ENCODE measurements around the gene LOC101059915.

DNA sequence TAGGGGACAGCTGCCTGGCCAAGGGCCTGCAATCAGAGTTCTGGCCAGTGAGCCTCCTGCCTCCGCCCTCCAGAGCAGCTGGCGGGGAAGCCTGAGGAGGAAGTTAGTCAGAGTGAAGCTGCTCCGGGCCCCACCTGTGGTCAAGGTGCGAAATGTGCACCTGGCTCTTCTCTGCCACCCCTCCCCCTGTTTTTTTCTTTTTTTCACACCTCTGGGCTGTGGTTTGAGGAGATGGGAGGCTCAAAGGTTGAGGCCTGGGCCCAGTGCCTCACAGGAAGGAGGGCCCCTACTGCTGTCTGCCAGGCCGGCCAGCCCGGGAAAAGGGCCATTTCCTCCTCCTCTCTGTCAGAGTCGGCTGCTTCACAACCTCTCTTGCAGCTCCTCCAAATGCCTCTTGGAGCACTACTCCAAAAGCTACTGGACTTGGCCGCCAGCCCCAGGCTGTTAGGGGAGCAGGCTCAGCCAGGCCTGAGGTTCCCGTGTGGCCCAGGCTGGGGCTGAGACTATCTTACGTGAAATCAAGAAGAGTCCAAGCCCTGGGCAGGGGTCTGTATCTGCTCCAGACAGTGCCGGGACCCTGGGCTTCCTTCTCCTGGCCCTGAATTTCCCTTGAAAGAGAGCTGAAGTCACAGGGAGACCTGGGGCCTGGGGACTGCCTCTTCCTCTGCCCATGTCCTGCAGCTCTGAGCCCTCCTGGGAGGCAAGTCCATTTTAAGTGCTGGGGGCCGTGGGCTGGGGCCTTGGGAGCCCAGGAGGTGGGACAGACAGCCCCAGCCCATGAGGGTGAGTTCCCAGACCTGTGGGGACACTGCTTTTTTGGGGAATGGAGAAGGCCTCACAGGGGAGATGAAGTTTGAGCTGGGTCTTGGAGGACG lies 44.5 kb upstream of the LOC101059915 start:
- TF ChIP-seq EZH2phosphoT487 (IDR thresholded peaks at IDR 0.05; ENCODE audit: borderline replicate concordance) (no peak), ELF1 (IDR thresholded peaks at IDR 0.05; ENCODE audit: borderline replicate concordance, low read depth) (no peak)
- TF ChIP-seq, protein P1, sequence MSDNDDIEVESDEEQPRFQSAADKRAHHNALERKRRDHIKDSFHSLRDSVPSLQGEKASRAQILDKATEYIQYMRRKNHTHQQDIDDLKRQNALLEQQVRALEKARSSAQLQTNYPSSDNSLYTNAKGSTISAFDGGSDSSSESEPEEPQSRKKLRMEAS (IDR thresholded peaks at IDR 0.05) = peak; percentile 66
- TF ChIP-seq, protein P2, sequence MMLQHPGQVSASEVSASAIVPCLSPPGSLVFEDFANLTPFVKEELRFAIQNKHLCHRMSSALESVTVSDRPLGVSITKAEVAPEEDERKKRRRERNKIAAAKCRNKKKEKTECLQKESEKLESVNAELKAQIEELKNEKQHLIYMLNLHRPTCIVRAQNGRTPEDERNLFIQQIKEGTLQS (IDR thresholded peaks at IDR 0.05) = no peak
- TF ChIP-seq, protein P3, sequence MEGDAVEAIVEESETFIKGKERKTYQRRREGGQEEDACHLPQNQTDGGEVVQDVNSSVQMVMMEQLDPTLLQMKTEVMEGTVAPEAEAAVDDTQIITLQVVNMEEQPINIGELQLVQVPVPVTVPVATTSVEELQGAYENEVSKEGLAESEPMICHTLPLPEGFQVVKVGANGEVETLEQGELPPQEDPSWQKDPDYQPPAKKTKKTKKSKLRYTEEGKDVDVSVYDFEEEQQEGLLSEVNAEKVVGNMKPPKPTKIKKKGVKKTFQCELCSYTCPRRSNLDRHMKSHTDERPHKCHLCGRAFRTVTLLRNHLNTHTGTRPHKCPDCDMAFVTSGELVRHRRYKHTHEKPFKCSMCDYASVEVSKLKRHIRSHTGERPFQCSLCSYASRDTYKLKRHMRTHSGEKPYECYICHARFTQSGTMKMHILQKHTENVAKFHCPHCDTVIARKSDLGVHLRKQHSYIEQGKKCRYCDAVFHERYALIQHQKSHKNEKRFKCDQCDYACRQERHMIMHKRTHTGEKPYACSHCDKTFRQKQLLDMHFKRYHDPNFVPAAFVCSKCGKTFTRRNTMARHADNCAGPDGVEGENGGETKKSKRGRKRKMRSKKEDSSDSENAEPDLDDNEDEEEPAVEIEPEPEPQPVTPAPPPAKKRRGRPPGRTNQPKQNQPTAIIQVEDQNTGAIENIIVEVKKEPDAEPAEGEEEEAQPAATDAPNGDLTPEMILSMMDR (IDR thresholded peaks at IDR 0.05 in 2 of 3, conservative IDR thresholded peaks at IDR 0.05 in 1 of 3; ENCODE audit: borderline replicate concordance in 1 of 3, insufficient read depth in 1 of 3, low read depth in 2 of 3, low read length in 2 of 3) = 0 out of 6 replicates have a peak, but pooled peaks of 2 of the 3 experiments have one; percentile 6 to 12

Data from HCT116 (cell line).